Cardiac septum (tissue), 1 donor: ENCODE results near the gene HOXC9. TPM values are rescaled to one million over a fixed set of nuclear protein-coding genes. Genes with fewer than 3 reads are reported as not detected.

Source experiments
- DNase-seq: peaks from one replicate; pipeline ENCODE4 v3.0.0-alpha.2; 2020; ENCODE audit warnings: low spot score
- intact Hi-C: fragments of 100-400 bp; cut with DNase I; formaldehyde crosslinking; loops from one replicate; pipeline ENCODE4 v1.14.0; 2022
- total RNA-seq: library from RNA; stranded (reverse); fragmentation: NEBNext Ultra II Directional; extraction: Animal tissue kit (Norgen Biotek cat#: 25700); gene quantifications from one replicate; pipeline ENCODE4 v1.2.1, GENCODE V29; 2021
- donor health status: DM: no; HTN: no; CAD: no.

Gene HOXC9
- total RNA-seq, 1 donor from 2014 or later, result not detected

- no peak for DNase-seq
- intact Hi-C loops, result no loop called here
These were observed 8.2 kb downstream of the HOXC9 start for GRCh38 chr12:54008260-54008552.

- intact Hi-C loops, result no loop called here
- DNase-seq, result no peak
These were observed 9.5 kb downstream of the HOXC9 start for GRCh38 chr12:54009171-54010052.

GRCh38 chr12:54010053-54010971, 10.4 kb downstream of the HOXC9 start:
- intact Hi-C loops, result no loop called here
- no peak for DNase-seq

- no peak for DNase-seq
- intact Hi-C loops, result no loop called here
These were observed 11.2 kb downstream of the HOXC9 start for GRCh38 chr12:54010972-54011664.

GRCh38 chr12:54011665-54012532, 11.9 kb downstream of the HOXC9 start:
- intact Hi-C loops, result no loop called here
- DNase-seq, result no peak

- intact Hi-C loops, result no loop called here
- DNase-seq, result no peak
These were observed 12.9 kb downstream of the HOXC9 start for GRCh38 chr12:54012631-54013409.

GRCh38 chr12:54014377-54015017, 14.5 kb downstream of the HOXC9 start:
- no peak for DNase-seq
- intact Hi-C loops, result no loop called here

GRCh38 chr12:54015018-54015931, 15.3 kb downstream of the HOXC9 start:
- no peak for DNase-seq
- intact Hi-C loops, result no loop called here

GRCh38 chr12:54016051-54016450, 16.1 kb downstream of the HOXC9 start:
- DNase-seq, result no peak
- intact Hi-C loops, result no loop called here

GRCh38 chr12:54016478-54016964, 16.6 kb downstream of the HOXC9 start:
- intact Hi-C loops, result no loop called here
- no peak for DNase-seq

- no peak for DNase-seq
- intact Hi-C loops, result no loop called here
These were observed 17.2 kb downstream of the HOXC9 start for GRCh38 chr12:54017027-54017788.

GRCh38 chr12:54017878-54018467, 18.0 kb downstream of the HOXC9 start:
- intact Hi-C loops, result no loop called here
- DNase-seq, result peak; percentile 81

- intact Hi-C loops, result no loop called here
- DNase-seq, result no peak
These were observed 18.6 kb downstream of the HOXC9 start for GRCh38 chr12:54018468-54018984.

GRCh38 chr12:54019091-54019811, 19.3 kb downstream of the HOXC9 start:
- intact Hi-C loops, result no loop called here

More at GRCh38 chr12:54019091-54019811, 19.3 kb downstream of the HOXC9 start:
- no peak for DNase-seq
